Measurements from ENCODE around the gene PDE6A.

The PDE6A gene

GRCh38 chr5:149988126-149988525, 43.5 kb upstream of the PDE6A start:
- no peak overlapping the region for H3K4me3 ChIP-seq (ENCODE audit: low read length, poor library complexity, severe bottlenecking)
- no peaks in the 10 kb centered on the region for H3K36me3 ChIP-seq (ENCODE audit: insufficient read depth, low read length)
- H3K4me1 ChIP-seq (ENCODE audit: insufficient read depth, low read length, poor library complexity, severe bottlenecking), result no peaks in the 10 kb centered on the region
- no peaks in the 10 kb centered on the region for H3F3A ChIP-seq (ENCODE audit: low read depth)
- H3K9ac ChIP-seq (ENCODE audit: low read depth, low read length, poor library complexity, severe bottlenecking), result no peak overlapping the region
- no peak for TF ChIP-seq EZH2phosphoT487 (IDR thresholded peaks at IDR 0.05; ENCODE audit: borderline replicate concordance)
- TF ChIP-seq CTCF (conservative IDR thresholded peaks at IDR 0.05; ENCODE audit: low read length), result no peak
- H2AFZ ChIP-seq (ENCODE audit: low read length), result no peak overlapping the region
- H3K9me3 ChIP-seq (ENCODE audit: insufficient read depth, low read depth, low read length), result no peaks in the 10 kb centered on the region
- H3K27me3 ChIP-seq (ENCODE audit: insufficient read depth, low read length, poor library complexity, severe bottlenecking), result no peaks in the 10 kb centered on the region
- no peak overlapping the region for H3K4me2 ChIP-seq (ENCODE audit: low read depth, low read length, poor library complexity, severe bottlenecking)
- H3K9me2 ChIP-seq (replicated peaks; ENCODE audit: low read depth, low read length), result no peaks in the 10 kb centered on the region
- no peaks in the 10 kb centered on the region for H3K79me2 ChIP-seq (ENCODE audit: insufficient read depth, low read length)
- H4K20me1 ChIP-seq (ENCODE audit: insufficient read depth, low read length, poor library complexity, severe bottlenecking), result no peaks in the 10 kb centered on the region

GRCh38 chr5:149982505-149982904, 37.9 kb upstream of the PDE6A start:
- H3K9ac ChIP-seq (ENCODE audit: low read depth, low read length, poor library complexity, severe bottlenecking), result no peak overlapping the region
- no peaks in the 10 kb centered on the region for H3K9me2 ChIP-seq (replicated peaks; ENCODE audit: low read depth, low read length)
- H3K36me3 ChIP-seq (ENCODE audit: insufficient read depth, low read length), result peaks cover 12% of the 10 kb centered on the region; the same call in 1 of the 2 replicates
- H3K27me3 ChIP-seq (ENCODE audit: insufficient read depth, low read length, poor library complexity, severe bottlenecking), result no peaks in the 10 kb centered on the region
- TF ChIP-seq EZH2phosphoT487 (IDR thresholded peaks at IDR 0.05; ENCODE audit: borderline replicate concordance) (no peak), CTCF (conservative IDR thresholded peaks at IDR 0.05; ENCODE audit: low read length) (no peak)
- H3K4me1 ChIP-seq (ENCODE audit: insufficient read depth, low read length, poor library complexity, severe bottlenecking), result no peaks in the 10 kb centered on the region
- H2AFZ ChIP-seq (ENCODE audit: low read length), result no peak overlapping the region
- no peaks in the 10 kb centered on the region for H4K20me1 ChIP-seq (ENCODE audit: insufficient read depth, low read length, poor library complexity, severe bottlenecking)
- no peaks in the 10 kb centered on the region for H3K9me3 ChIP-seq (ENCODE audit: insufficient read depth, low read depth, low read length)
- no peak overlapping the region for H3K4me2 ChIP-seq (ENCODE audit: low read depth, low read length, poor library complexity, severe bottlenecking)
- no peaks in the 10 kb centered on the region for H3F3A ChIP-seq (ENCODE audit: low read depth)
- no peak overlapping the region for H3K4me3 ChIP-seq (ENCODE audit: low read length, poor library complexity, severe bottlenecking)
- no peaks in the 10 kb centered on the region for H3K79me2 ChIP-seq (ENCODE audit: insufficient read depth, low read length)

- H2AFZ ChIP-seq (ENCODE audit: low read length), result no peak overlapping the region
- H3K9ac ChIP-seq (ENCODE audit: low read depth, low read length, poor library complexity, severe bottlenecking), result no peak overlapping the region
- no peaks in the 10 kb centered on the region for H3K9me3 ChIP-seq (ENCODE audit: insufficient read depth, low read depth, low read length)
- H4K20me1 ChIP-seq (ENCODE audit: insufficient read depth, low read length, poor library complexity, severe bottlenecking), result no peaks in the 10 kb centered on the region
- TF ChIP-seq EZH2phosphoT487 (IDR thresholded peaks at IDR 0.05; ENCODE audit: borderline replicate concordance) (no peak), CTCF (conservative IDR thresholded peaks at IDR 0.05; ENCODE audit: low read length) (no peak)
- no peaks in the 10 kb centered on the region for H3K4me1 ChIP-seq (ENCODE audit: insufficient read depth, low read length, poor library complexity, severe bottlenecking)
- H3K4me3 ChIP-seq (ENCODE audit: low read length, poor library complexity, severe bottlenecking), result no peak overlapping the region
- no peaks in the 10 kb centered on the region for H3K79me2 ChIP-seq (ENCODE audit: insufficient read depth, low read length)
- no peaks in the 10 kb centered on the region for H3F3A ChIP-seq (ENCODE audit: low read depth)
- H3K4me2 ChIP-seq (ENCODE audit: low read depth, low read length, poor library complexity, severe bottlenecking), result no peak overlapping the region
- H3K27me3 ChIP-seq (ENCODE audit: insufficient read depth, low read length, poor library complexity, severe bottlenecking), result no peaks in the 10 kb centered on the region
- H3K9me2 ChIP-seq (replicated peaks; ENCODE audit: low read depth, low read length), result no peaks in the 10 kb centered on the region
- H3K36me3 ChIP-seq (ENCODE audit: insufficient read depth, low read length), result peaks cover 12% of the 10 kb centered on the region; the same call in 1 of the 2 replicates
These were observed 36.6 kb upstream of the PDE6A start for GRCh38 chr5:149981206-149981605.

Measured in Loucy (cell line).